Glutamatergic neuron (in vitro differentiated cells): ENCODE measurements around the gene TMEM220. TPM values are rescaled to one million over a fixed set of nuclear protein-coding genes. Genes with fewer than 3 reads are reported as not detected.
"Not testable (repeated sequence)": the region's sequence is repeated elsewhere in the genome, so short reads cannot be mapped to it uniquely, and the experiment has no call there.

Source experiments
- DNase-seq: peaks from one replicate; pipeline ENCODE4 v3.0.0; 2022
- H3K27ac Mint-ChIP-seq: one replicate; pipeline ENCODE4 v1.8.0; 2020; ENCODE audit warnings: mild to moderate bottlenecking, mixed read lengths, inconsistent platforms; ENCODE audit not compliant: unreplicated experiment
- H3K27me3 Mint-ChIP-seq: one replicate; pipeline ENCODE4 v1.8.0; 2020; ENCODE audit warnings: mild to moderate bottlenecking, moderate library complexity, mixed read lengths, inconsistent platforms; ENCODE audit not compliant: unreplicated experiment
- H3K36me3 Mint-ChIP-seq: one replicate; pipeline ENCODE4 v1.8.0; 2020; ENCODE audit warnings: mild to moderate bottlenecking, mixed read lengths, inconsistent platforms; ENCODE audit not compliant: unreplicated experiment
- H3K4me1 Mint-ChIP-seq: one replicate; pipeline ENCODE4 v1.8.0; 2020; ENCODE audit warnings: mild to moderate bottlenecking, low read depth, mixed read lengths, inconsistent platforms; ENCODE audit not compliant: unreplicated experiment
- H3K4me3 Mint-ChIP-seq: one replicate; pipeline ENCODE4 v1.8.0; 2020; ENCODE audit warnings: mild to moderate bottlenecking, mixed read lengths, inconsistent platforms; ENCODE audit not compliant: unreplicated experiment
- H3K9me3 Mint-ChIP-seq: one replicate; pipeline ENCODE4 v1.8.0; 2020; ENCODE audit warnings: mild to moderate bottlenecking, moderate library complexity, mixed read lengths, inconsistent platforms; ENCODE audit not compliant: unreplicated experiment
- CTCF ChIP-seq: fragments of 200-600 bp; sonication (generic); IDR thresholded peaks from one replicate; pipeline ENCODE4 v1.5.0; 2021; ENCODE audit not compliant: partially characterized antibody, unreplicated experiment
- total RNA-seq: library from RNA; stranded (reverse); fragmentation: NEBNext Ultra II Directional; extraction: Animal tissue kit (Norgen Biotek cat#: 25700); gene quantifications from one replicate; pipeline ENCODE4 v1.2.1, GENCODE V29; 2021; ENCODE audit not compliant: unreplicated experiment

TMEM220 gene
- total RNA-seq, 1 donor from 2014 or later, result 1.6 TPM

DNA sequence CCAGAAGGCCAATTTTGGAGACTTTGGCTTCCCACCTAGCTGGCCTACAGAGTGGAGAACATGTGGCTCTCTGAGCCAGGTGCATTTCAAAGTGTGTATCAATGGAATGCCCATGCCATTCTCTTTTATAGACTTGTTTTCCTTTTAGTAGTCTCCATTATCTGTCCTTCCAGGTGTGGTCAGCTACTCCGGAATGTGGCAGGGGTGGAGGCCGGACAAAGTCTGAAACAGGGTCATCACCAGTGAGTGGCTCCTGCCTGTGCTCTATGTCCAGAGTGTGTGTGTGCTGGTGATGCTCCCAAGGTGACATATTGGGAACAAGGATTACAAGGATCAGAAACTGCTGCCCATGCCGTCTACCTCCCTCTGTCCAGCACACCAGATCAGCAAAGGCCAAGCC lies 3.8 kb upstream of the TMEM220 start:
- peaks cover 6% of the 10 kb centered on the region for H3K9me3 Mint-ChIP-seq
- H3K27ac Mint-ChIP-seq, result no peak overlapping the region
- H3K27me3 Mint-ChIP-seq, result peaks cover 3% of the 10 kb centered on the region
- DNase-seq, result no peak
- H3K4me1 Mint-ChIP-seq, result peaks cover 6% of the 10 kb centered on the region
- no peaks in the 10 kb centered on the region for H3K36me3 Mint-ChIP-seq
- no peak for TF ChIP-seq CTCF
- no peak overlapping the region for H3K4me3 Mint-ChIP-seq

GRCh38 chr17:10732121-10732520 lies 2.3 kb upstream of the TMEM220 start:
- H3K27me3 Mint-ChIP-seq, H3K27ac Mint-ChIP-seq, H3K4me3 Mint-ChIP-seq, H3K36me3 Mint-ChIP-seq, H3K9me3 Mint-ChIP-seq, H3K4me1 Mint-ChIP-seq, DNase-seq: not testable (repeated sequence)

DNA sequence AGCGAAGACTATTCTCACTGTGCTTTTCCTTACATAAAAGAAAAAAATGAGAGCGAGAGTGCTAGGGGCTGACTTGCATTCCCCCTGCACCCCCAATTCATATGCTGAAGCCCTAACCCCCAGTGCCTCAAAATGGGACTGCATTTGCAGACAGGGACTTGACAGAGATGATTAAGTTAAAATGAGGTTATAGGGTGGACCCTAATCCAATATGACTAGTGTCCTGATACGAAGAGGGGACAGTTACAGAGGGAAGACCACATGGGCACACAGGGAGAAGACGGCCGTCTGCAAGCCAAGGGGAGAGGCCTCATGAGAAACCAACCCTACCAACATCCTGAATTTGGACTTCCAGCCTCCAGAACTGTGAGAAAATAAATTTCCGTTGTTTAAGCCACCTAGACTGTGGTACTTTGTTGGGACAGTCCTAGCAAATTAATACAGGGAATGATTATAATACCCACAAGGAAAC lies 1.6 kb upstream of the TMEM220 start:
- Mint-ChIP-seq H3K36me3 (no peaks in the 10 kb centered on the region), H3K27me3 (peaks cover 3% of the 10 kb centered on the region), H3K4me1 (peaks cover 4% of the 10 kb centered on the region), H3K4me3 (no peak overlapping the region), H3K9me3 (peaks cover 4% of the 10 kb centered on the region), H3K27ac (no peak overlapping the region)
- TF ChIP-seq CTCF, result no peak
- no peak for DNase-seq

DNA sequence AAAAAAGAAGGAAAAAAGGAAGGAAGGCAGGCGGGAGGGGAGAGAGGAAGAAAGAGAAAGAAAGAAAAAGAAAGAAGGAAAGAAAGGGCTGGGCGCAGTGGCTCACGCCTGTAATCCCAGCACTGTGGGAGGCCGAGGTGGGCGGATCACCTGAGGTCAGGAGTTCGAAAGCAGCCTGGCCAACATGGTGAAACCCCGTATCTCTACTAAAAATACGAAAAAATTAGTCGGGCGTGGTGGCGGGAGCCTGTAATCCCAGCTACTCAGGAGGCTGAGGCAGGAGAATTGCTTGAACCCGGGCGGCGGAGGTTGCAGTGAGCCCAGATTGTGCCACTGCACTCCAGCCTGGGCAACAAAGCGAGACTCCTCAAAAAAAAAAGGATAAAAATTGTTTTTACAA lies 424 bp upstream of the TMEM220 start:
- peak overlapping the region; percentile 93 for H3K4me3 Mint-ChIP-seq
- not testable (repeated sequence) for H3K9me3 Mint-ChIP-seq, H3K36me3 Mint-ChIP-seq, H3K4me1 Mint-ChIP-seq, H3K27me3 Mint-ChIP-seq, DNase-seq
- H3K27ac Mint-ChIP-seq, result peak overlapping the region; percentile 85

DNA sequence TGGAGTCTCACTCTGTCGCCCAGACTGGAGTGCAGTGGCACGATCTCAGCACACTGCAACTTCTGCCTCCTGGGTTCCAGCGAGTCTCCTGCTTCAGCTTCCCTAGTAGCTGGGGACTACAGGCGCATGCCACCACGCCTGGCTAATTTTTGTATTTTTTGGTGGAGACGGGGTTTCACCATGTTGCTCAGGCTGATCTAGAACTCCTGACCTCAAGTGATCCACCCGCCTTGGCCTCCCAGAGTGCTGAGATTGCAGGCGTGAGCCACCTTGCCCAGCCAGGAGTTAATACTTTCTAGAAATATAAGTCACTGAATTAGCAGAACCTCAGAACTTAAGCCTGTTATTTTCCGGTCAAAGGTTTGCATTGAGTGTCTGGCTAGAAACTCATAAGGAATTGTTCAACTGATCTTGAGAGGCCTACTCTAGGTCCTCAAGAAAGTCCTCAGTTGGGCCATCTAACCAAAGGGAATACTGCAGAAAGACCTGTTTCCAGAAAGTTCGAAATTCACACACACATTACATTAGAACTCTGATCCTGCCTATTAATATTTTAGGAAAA lies 1.4 kb downstream of the TMEM220 start:
- Mint-ChIP-seq H3K4me1 (peaks cover 4% of the 10 kb centered on the region), H3K27ac (no peak overlapping the region), H3K4me3 (no peak overlapping the region), H3K27me3 (no peaks in the 10 kb centered on the region), H3K36me3 (no peaks in the 10 kb centered on the region), H3K9me3 (peaks cover 4% of the 10 kb centered on the region)
- no peak for TF ChIP-seq CTCF
- no peak for DNase-seq

- TF ChIP-seq CTCF, result no peak
- no peak for DNase-seq
- Mint-ChIP-seq H3K36me3 (no peaks in the 10 kb centered on the region), H3K4me1 (peaks cover 4% of the 10 kb centered on the region), H3K27me3 (no peaks in the 10 kb centered on the region), H3K4me3 (peak overlapping the region; percentile 44), H3K9me3 (peaks cover 4% of the 10 kb centered on the region), H3K27ac (no peak overlapping the region)
Measured at GRCh38 chr17:10727192-10727591, 2.6 kb downstream of the TMEM220 start.
